GM19035 (cell line): ENCODE results near the gene SOX13.

Experiments
- ATAC-seq: cut with Tn5 transposase; IDR thresholded peaks from one replicate; pipeline ENCODE4 v1.9.1; 2021; ENCODE audit not compliant: unreplicated experiment

The SOX13 gene

GRCh38 chr1:204176049-204176448 is 103.1 kb downstream of the SOX13 start:
- ATAC-seq = no peak

- ATAC-seq = no peak
Observed at GRCh38 chr1:204177133-204177532, 104.2 kb downstream of the SOX13 start.
